GM18909 (cell line): ENCODE data around the gene SLIT1.

ENCODE experiments used
- ATAC-seq: cut with Tn5 transposase; IDR thresholded peaks from one replicate; pipeline ENCODE4 v1.9.1; 2021; ENCODE audit warnings: mild to moderate bottlenecking; ENCODE audit not compliant: unreplicated experiment, poor library complexity

SLIT1 gene

GRCh38 chr10:97016728-97017473 is 168.9 kb downstream of the SLIT1 start:
- peak; percentile 87 for ATAC-seq

DNA sequence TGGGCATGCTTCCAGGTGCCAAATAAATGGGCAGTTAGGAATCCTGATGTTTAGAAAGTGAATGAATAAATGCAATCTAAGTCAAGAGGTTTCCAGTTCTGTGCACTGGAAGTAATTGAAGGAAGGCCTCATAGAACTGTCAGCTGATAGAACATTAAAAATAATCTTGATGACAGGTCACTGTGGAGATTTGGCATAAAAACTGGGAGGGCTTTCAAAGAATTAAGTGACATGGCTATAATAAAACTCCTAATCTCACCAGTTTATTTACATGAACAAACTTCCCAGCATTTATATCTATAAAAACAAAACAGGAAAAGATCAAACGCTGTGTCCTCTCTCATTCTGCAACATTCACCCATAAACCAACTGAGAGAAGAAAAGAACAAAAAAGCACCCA is 170.5 kb downstream of the SLIT1 start:
- ATAC-seq: no peak

GRCh38 chr10:97013983-97014382 is 171.8 kb downstream of the SLIT1 start:
- ATAC-seq: no peak

DNA sequence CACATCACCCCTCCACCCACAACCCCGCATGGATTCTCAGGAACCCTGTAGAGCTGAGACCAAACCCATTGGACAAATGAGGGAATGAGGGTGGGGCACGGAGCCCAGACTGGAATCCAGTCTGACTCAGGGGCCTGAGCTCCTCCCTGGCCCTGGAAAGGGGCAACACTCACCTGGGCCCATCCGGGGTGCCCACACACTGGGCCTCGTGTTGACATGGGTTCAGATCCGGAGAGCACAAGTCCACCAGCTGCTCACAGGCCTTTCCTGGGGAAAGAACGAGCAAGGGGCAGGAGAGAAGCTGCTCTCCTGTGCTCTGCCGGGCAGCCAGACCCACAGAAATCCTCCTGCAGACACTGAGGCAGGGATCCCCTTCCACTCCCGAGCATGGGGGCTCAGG is 172.2 kb downstream of the SLIT1 start:
- no peak for ATAC-seq

DNA sequence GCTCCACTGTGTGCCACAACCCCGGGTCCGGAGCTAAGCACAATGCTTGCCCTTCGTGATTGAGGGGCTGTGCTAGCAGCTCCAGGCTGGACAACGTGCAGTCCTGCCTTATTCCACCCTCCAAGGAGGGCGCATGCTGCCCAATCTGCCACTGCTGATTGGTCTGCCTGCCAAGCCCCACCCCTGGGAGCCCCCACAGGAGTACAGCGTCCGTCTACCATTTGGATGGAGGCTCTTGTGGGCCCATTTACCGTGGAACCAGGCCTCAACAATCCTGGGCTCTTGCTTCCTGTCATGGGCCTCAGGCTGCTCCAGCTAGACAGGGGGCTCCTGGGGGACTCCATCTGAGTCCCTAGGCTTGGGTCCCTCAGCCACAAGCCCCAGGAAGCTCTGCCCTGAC is 173.3 kb downstream of the SLIT1 start:
- no peak for ATAC-seq

- ATAC-seq: no peak
These were observed 174.4 kb downstream of the SLIT1 start for GRCh38 chr10:97011397-97011796.

GRCh38 chr10:97010695-97011206 is 175.0 kb downstream of the SLIT1 start:
- ATAC-seq: no peak

DNA sequence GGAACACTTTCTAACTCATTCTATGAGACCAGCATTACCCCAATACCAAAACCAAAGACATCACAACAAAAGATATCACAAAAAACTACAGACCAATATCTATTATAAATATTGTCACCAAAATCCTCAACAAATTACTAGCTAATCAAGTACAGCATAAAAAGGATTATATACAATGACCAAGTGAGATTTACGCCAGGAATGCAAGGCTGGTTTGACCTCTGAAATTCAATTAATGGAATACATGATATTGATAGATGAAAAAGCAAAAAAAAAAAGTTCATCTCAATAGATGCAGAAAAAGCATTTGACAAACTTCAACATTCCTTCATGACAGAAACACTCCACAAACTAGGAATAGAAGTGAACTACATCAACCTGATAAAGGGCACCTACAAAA is 178.3 kb downstream of the SLIT1 start:
- no peak for ATAC-seq

DNA sequence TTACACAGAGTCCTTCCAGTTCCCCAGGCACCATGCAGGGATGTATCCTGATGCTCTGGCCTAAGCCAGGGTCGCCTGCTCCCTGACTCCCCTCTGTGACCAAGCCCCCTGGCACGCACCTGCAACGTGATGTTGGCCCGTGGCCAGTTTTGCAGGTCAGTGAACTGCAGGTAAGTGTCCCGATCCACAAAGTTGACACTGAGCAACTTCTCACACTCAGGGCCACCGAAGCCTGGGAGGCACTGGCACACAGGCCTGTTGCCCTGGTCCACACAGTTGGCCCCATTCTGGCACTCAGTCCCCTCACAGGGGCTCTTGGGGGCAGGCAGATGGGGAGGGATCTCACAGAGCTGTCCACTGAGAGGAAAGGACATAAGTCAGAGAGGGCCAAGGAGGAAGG is 179.4 kb downstream of the SLIT1 start:
- no peak for ATAC-seq

DNA sequence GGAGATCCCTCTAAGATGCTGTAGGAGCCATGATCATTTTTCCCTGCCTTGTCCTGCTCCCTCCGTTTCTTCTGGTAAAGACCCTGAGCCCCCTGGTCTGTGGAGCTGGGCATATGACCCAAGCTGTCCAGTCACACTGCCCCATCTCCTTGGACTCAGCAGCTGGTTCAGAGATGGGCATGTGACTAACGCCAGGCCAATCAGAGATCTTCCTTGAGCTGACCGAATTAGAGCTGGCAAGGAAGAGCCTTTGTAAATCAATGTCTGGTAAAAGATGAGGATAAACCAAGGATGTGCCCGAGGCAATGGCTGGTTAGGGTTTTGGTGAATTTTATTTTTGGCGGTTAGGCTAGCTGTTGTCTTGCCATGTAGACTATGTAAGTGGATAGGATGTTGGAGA is 180.4 kb downstream of the SLIT1 start:
- ATAC-seq: no peak

GRCh38 chr10:97004591-97004990 is 181.2 kb downstream of the SLIT1 start:
- ATAC-seq: no peak

DNA sequence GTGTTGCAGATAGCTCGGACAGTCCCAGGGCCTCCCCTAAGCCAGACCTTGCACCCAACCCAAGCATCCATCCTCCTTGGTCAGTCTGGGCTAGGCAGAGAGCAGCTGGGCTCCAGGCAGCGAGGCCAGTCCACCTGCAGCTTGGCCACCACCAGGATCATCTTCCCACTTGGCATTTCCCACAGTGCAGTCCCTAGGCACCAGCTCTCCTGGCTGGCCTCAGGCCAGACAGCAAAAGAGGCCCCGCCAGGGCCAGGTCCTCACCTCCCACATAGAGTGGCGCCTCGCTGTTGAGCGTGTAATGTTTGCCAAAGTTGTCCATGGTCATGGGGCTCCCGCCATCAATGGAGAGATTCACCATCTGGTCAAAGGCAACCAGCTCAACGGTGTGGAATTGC is 182.0 kb downstream of the SLIT1 start:
- ATAC-seq: no peak

DNA sequence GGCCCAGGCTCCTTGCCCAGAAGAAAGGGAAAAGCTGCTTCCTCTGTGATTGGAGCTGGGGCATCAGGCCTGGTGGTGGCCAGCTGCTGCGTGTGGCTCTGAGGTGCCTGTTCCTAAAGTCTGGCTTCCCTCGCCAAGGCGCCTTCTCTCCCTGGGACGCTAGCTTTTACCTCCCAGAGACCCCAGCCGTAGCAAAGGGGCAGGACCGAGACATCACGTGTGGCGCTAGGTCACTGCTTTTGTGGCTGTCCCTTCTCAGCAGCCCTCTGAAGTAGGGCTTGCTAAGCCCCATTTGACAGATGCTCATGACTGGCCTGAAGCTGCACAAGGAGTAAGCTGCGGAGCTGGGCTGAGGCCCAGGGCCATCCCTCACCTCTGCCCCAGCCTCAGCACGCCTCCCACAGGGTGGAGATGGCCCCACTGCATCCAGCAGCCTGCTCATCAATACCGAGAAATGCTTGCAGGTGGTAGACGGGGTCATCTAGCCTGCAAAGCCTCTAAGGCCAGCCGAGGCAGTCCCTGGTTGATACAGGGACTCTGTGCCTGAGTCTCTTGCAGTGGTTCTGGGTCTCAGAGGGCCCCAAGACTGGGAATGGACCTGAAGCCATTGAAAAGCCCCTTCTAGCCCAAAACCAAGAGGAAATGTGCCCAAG is 182.5 kb downstream of the SLIT1 start:
- no peak for ATAC-seq

GRCh38 chr10:97002670-97003069 is 183.1 kb downstream of the SLIT1 start:
- ATAC-seq: no peak

DNA sequence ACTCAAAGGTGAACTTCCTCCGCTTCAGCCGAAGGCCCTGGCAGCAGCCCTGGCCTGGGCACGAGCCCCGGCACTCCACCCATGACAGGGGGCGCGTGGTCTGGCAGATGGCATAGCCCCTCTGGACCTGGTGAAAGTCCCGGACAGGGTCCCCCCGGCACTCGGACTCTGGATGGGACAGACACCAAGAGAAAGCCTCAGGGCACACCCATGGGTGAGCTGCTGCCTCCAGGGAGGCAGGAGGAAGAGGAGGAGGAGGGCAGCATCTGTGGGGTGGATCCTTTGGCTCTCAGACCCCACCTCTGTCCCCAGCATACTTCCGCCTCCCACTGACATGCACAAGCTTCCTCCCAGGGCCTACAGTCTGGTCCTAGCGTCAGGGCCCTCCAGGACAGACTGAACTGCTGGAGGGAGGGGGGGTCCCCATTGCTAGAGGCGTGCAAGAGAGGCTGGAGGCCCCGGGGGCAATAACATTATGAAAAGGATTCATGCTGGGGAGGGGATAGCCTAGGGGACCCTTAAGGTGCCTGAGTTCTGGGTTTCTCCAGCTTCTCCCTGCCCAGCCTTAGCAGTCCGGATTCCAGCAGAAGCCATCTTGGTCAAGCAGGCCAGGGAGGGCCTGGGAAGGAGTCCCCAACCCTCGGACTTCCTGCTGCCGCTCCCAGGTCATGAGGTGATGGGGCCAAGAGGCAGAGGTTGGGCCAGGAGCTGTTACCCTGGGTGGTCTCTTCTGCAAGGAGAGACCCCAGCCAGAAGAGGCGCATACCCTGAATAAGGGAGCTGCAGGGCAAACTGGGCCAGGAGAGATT is 184.4 kb downstream of the SLIT1 start:
- no peak for ATAC-seq

DNA sequence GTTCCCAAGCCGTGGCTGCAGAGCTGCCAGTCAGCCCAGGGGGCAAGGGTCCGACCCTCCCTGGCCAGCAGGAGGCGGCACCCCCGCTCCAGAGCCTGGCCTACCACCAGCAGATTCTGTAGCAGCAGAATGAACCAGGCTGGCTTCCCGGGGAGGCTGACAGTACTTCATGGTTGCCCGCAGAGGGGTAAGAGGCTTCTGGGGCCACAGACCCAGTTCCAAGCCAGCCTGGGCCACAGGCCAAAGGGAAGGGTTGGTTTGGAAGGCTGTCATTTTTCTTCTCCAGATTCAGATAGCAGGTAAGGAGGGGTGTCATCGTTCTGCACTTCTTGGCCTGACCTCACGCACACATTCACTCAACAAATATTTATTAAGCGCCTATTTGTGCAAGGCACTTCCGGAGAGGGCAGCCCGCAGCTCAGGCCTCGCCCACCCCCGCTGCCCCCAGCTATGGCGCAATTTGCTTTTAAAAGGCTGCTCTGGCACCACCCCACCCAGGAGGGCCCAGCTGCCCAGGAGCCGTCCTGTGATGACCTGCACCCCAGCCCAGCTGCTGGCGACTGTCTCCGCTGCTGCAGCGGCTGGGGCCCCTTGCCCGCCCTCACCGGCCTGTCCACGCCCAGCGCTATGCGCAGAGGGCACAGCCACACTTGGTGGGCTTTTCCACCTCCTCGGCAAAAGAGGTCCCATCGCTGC is 185.1 kb downstream of the SLIT1 start:
- ATAC-seq: no peak

DNA sequence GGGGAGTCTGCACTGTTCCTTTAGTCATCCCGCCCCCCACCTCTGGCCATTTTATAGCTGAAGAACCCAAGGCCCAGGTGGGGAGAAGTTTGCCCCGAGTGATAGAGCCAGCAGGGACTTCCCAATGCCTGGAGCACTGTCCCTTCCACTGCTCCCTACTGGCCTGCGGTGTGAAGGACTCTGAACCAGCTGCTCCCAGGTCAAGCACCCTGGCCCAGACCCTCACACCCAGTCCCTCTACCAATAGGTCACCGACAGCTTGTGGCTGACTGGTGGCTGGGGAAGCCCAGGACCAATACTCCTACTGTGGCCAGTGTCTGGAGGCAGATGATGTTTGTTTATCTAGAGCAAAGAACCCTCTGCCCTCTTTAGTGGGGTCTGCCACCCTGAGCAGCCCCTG is 185.8 kb downstream of the SLIT1 start:
- no peak for ATAC-seq

DNA sequence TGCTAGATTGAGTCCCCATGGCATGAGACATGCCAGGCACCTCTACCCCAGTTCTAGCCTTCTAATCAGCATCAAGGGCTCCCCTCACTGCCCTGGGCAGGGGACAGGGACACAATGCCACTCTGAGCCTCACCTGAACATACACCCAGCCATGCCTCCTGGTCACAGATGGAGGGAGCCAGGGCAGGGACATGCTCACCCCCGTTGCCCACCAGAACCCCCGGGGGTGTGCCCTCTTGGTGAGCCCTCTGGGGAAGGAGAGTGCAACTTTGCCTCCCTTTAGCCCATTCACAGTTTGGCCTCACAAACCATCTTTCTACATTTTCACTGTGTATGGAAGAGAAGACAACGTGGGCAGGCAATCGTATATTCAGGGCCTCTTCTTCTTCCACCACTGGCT is 186.4 kb downstream of the SLIT1 start:
- no peak for ATAC-seq

GRCh38 chr10:96998329-96998888 is 187.3 kb downstream of the SLIT1 start:
- no peak for ATAC-seq

GRCh38 chr10:96996275-96996965 is 189.3 kb downstream of the SLIT1 start:
- ATAC-seq: no peak
